ENCODE data around the gene IFI27.
"Not testable (repeated sequence)": the region's sequence is repeated elsewhere in the genome, so short reads cannot be mapped to it uniquely, and the experiment has no call there.

Gene IFI27

GRCh38 chr14:94110552-94111181 lies at the start of gene IFI27:
Gene IFI27, plus strand, starts transcription at chr14:94110736.
- no peak for DNase-seq

- DNase-seq, result no peak
Observed at GRCh38 chr14:94062344-94062940, 48.1 kb upstream of the IFI27 start.

- no peak for DNase-seq
Observed at GRCh38 chr14:94066089-94066676, 44.4 kb upstream of the IFI27 start.

GRCh38 chr14:94072076-94072475 lies 38.5 kb upstream of the IFI27 start:
- not testable (repeated sequence) for DNase-seq

- no peak for DNase-seq
Observed at GRCh38 chr14:94074534-94074933, 36.0 kb upstream of the IFI27 start.

GRCh38 chr14:94075008-94075407 lies 35.5 kb upstream of the IFI27 start:
- no peak for DNase-seq

GRCh38 chr14:94077111-94077821 lies 33.3 kb upstream of the IFI27 start:
- peak in 1 of 2 donors; percentile 11 for DNase-seq

- no peak for DNase-seq
Observed at GRCh38 chr14:94077823-94078222, 32.7 kb upstream of the IFI27 start.

GRCh38 chr14:94079891-94080620 lies 30.5 kb upstream of the IFI27 start:
- peak in 1 of 2 donors; percentile 25 for DNase-seq

- DNase-seq, result peak; percentile 90 to 97
Observed at GRCh38 chr14:94080621-94081385, 29.7 kb upstream of the IFI27 start, which contains the start of the genes DDX24 and IFI27L1. Gene DDX24, minus strand, starts transcription at chr14:94081202. Its CDS starts 1,460 bp downstream, at chr14:94079742. Gene IFI27L1, plus strand, starts transcription at chr14:94081310. Its CDS starts 15,628 bp downstream, at chr14:94096938.

GRCh38 chr14:94081386-94081820 lies 29.1 kb upstream of the IFI27 start:
- DNase-seq, result peak in 1 of 2 donors; percentile 6

- no peak for DNase-seq
Observed at GRCh38 chr14:94087891-94088290, 22.6 kb upstream of the IFI27 start.

- DNase-seq, result no peak
Observed at GRCh38 chr14:94088516-94088915, 22.0 kb upstream of the IFI27 start.

- DNase-seq, result no peak
Observed at GRCh38 chr14:94089479-94089878, 21.1 kb upstream of the IFI27 start.

- DNase-seq, result no peak
Observed at GRCh38 chr14:94093418-94093817, 17.1 kb upstream of the IFI27 start.

GRCh38 chr14:94097091-94097490 lies 13.4 kb upstream of the IFI27 start:
- no peak for DNase-seq

GRCh38 chr14:94098326-94098992 lies 12.1 kb upstream of the IFI27 start:
- no peak for DNase-seq

- no peak for DNase-seq
Observed at GRCh38 chr14:94099006-94099405, 11.5 kb upstream of the IFI27 start.

GRCh38 chr14:94100847-94101246 lies 9.7 kb upstream of the IFI27 start:
- no peak for DNase-seq

- no peak for DNase-seq
Observed at GRCh38 chr14:94101748-94102147, 8.8 kb upstream of the IFI27 start.

- DNase-seq, result no peak
Observed at GRCh38 chr14:94102768-94103482, 7.6 kb upstream of the IFI27 start.
